ENCODE results near the gene DCP1A. TPM values are rescaled to one million over a fixed set of nuclear protein-coding genes. Genes with fewer than 3 reads are reported as not detected.

DCP1A gene
- total RNA-seq, 4 donors from 2014 or later, result 20.3 to 23.4 (median 22.5) TPM

DNA sequence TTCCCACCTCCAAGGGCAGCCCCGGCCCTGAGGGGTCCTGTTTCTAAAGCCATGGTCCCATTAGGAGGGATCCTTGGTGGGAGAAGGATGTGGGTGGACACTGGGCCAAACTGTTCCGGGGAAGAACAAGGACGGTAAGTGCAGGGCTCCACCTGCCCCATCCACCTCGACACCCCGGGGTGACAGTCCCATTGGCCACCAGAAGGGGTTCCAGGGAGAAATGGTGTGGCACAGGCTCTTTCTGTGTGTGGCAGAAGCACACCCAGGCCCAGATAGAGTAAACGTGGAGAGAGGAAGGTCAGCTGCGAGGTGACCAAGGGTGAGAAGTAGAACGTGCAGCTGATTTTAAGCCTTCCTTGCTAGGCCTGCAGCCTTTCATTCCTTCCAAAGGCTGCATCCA, 103.6 kb downstream of the DCP1A start:
- no peak for DNase-seq (ENCODE audit: low spot score in 2 of 2)
- Histone ChIP-seq H3K36me3 (peaks cover 0 to 48% (median 3%) of the 10 kb centered on the region in 3 donors), H3K27ac (peak overlapping the region in 2 of 4 donors; percentile 42 to 60), H3K9me3 (peaks cover 0 to 3% (median 0%) of the 10 kb centered on the region in 4 donors), H3K4me1 (peaks cover 0 to 47% (median 18%) of the 10 kb centered on the region in 4 donors), H3K4me3 (no peak overlapping the region), H3K27me3 (no peaks in the 10 kb centered on the region)
- 71 to 78% methylated on average over 8 of the region's 8 CpGs for WGBS, 2 donors
- no peak for TF ChIP-seq POLR2A (IDR thresholded peaks at IDR 0.05)
- TF ChIP-seq CTCF (IDR thresholded peaks at IDR 0.05), result no peak
- no peak for TF ChIP-seq EP300 (IDR thresholded peaks at IDR 0.05)

DNA sequence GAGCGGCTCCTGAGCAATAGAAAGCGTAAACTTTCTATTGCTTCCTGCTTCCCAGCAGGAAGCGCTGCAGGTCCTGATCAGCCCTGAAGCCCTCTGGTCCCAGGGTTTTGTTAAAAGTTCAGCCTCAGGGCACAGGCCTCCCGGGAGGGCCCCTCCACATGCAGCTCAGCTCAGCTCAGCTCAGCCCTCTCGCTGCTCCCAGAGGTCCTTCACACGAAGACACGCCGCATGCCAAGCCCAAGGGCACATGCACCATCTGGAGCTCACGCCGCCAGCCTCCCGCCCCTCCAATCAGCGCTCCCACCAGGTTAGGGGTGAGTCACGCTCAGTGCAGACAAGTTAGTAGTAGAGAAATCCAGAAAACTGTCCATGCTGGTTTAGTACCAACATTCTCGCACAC, 104.2 kb downstream of the DCP1A start:
- H3K36me3 ChIP-seq, result peaks cover 0 to 54% (median 3%) of the 10 kb centered on the region in 3 donors
- peaks cover 0 to 47% (median 20%) of the 10 kb centered on the region in 4 donors for H3K4me1 ChIP-seq

GRCh38 chr3:53242642-53243041, 104.7 kb downstream of the DCP1A start:
- DNase-seq (ENCODE audit: low spot score in 2 of 2), result no peak
- peaks cover 0 to 59% (median 3%) of the 10 kb centered on the region in 3 donors for H3K36me3 ChIP-seq
- H3K27me3 ChIP-seq, result no peaks in the 10 kb centered on the region
- H3K4me3 ChIP-seq, result no peak overlapping the region
- H3K4me1 ChIP-seq, result peaks cover 0 to 49% (median 22%) of the 10 kb centered on the region in 4 donors
- peaks cover 0 to 3% (median 0%) of the 10 kb centered on the region in 4 donors for H3K9me3 ChIP-seq
- WGBS, 2 donors, result 52 to 74% methylated on average over 4 of the region's 4 CpGs
- no peak for TF ChIP-seq CTCF (IDR thresholded peaks at IDR 0.05)
- no peak for TF ChIP-seq EP300 (IDR thresholded peaks at IDR 0.05)
- no peak for TF ChIP-seq POLR2A (IDR thresholded peaks at IDR 0.05)
- H3K27ac ChIP-seq, result peak overlapping the region in 2 of 4 donors; percentile 42 to 60

More for the DNA sequence above, 104.2 kb downstream of the DCP1A start:
- H3K27me3 ChIP-seq, result no peaks in the 10 kb centered on the region
- TF ChIP-seq CTCF (IDR thresholded peaks at IDR 0.05) (no peak), EP300 (IDR thresholded peaks at IDR 0.05) (no peak), POLR2A (IDR thresholded peaks at IDR 0.05) (no peak)
- H3K4me3 ChIP-seq, result no peak overlapping the region
- no peak for DNase-seq (ENCODE audit: low spot score in 2 of 2)
- H3K27ac ChIP-seq, result peak overlapping the region in 3 of 4 donors; percentile 2 to 60 (median 42)
- WGBS, 2 donors, result 33 to 37% methylated on average over 13 to 14 of the region's 14 CpGs
- H3K9me3 ChIP-seq, result peaks cover 0 to 3% (median 0%) of the 10 kb centered on the region in 4 donors

GRCh38 chr3:53242155-53242554, 105.2 kb downstream of the DCP1A start:
- Histone ChIP-seq H3K27ac (peak overlapping the region in 2 of 4 donors; percentile 42 to 43), H3K36me3 (peaks cover 0 to 63% (median 3%) of the 10 kb centered on the region in 3 donors), H3K4me3 (no peak overlapping the region), H3K4me1 (peaks cover 0 to 49% (median 22%) of the 10 kb centered on the region in 4 donors), H3K9me3 (peaks cover 0 to 3% (median 0%) of the 10 kb centered on the region in 4 donors), H3K27me3 (no peaks in the 10 kb centered on the region)
- TF ChIP-seq EP300 (IDR thresholded peaks at IDR 0.05), result no peak
- no peak for TF ChIP-seq CTCF (IDR thresholded peaks at IDR 0.05)
- no peak for TF ChIP-seq POLR2A (IDR thresholded peaks at IDR 0.05)
- DNase-seq (ENCODE audit: low spot score in 2 of 2), result no peak
- 89 to 92% methylated on average over 6 to 7 of the region's 7 CpGs for WGBS, 2 donors

Measured in tibial nerve (tissue), 4 donors.